Activated CD4-positive, alpha-beta T cell treated with anti-CD3 and anti-CD28 coated beads for 36 hours (primary cell): ENCODE data around the gene TBC1D32. TPM values are rescaled to one million over a fixed set of nuclear protein-coding genes. Genes with fewer than 3 reads are reported as not detected.
"Not testable (repeated sequence)": the region's sequence is repeated elsewhere in the genome, so short reads cannot be mapped to it uniquely, and the experiment has no call there.

Source experiments
- ATAC-seq: fragments of 200-7000 bp; cut with Tn5 transposase; one replicate; pipeline ENCODE4 v1.10.0; 2021; ENCODE audit warnings: mild to moderate bottlenecking, moderate library complexity
- CTCF ChIA-PET: fragments of 350-600 bp; sonication (Branson Sonifier 250); formaldehyde crosslinking; loops from one replicate; lab custom pipeline; 2021; ENCODE audit warnings: antibody characterized with exemption; lab: Charles Lee
- POLR2A ChIA-PET: fragments of 350-600 bp; sonication (Branson Sonifier 250); formaldehyde crosslinking; loops from one replicate; lab custom pipeline; 2021; ENCODE audit warnings: antibody characterized with exemption, inconsistent platforms; lab: Charles Lee
- DNase-seq: peaks from one replicate; pipeline ENCODE4 v3.0.0-alpha.2; 2020
- H3K27ac Mint-ChIP-seq: one replicate; pipeline ENCODE4 v1.8.0; 2021; ENCODE audit warnings: mixed read lengths
- H3K27me3 Mint-ChIP-seq: one replicate; pipeline ENCODE4 v1.8.0; 2021; ENCODE audit warnings: mixed read lengths
- H3K36me3 Mint-ChIP-seq: one replicate; pipeline ENCODE4 v1.8.0; 2021; ENCODE audit warnings: low read depth, mixed read lengths
- H3K4me1 Mint-ChIP-seq: one replicate; pipeline ENCODE4 v1.8.0; 2021; ENCODE audit warnings: mixed read lengths
- H3K4me3 Mint-ChIP-seq: one replicate; pipeline ENCODE4 v1.8.0; 2021; ENCODE audit warnings: mild to moderate bottlenecking, moderate library complexity, mixed read lengths
- H3K9me3 Mint-ChIP-seq: one replicate; pipeline ENCODE4 v1.8.0; 2021; ENCODE audit warnings: low read depth, mixed read lengths
- intact Hi-C, 2 experiments: fragments of 100-400 bp; cut with DNase I in 1 of 2; cut with micrococcal nuclease in 1 of 2; formaldehyde crosslinking; loops; one replicate each; pipeline versions ENCODE4 v1.14.2 to v1.15.1; 2022 to 2024; cut with DNase I, micrococcal nuclease
- total RNA-seq, 2 experiments: library from RNA; stranded (reverse); gene quantifications; one replicate each; pipeline ENCODE4 v1.2.3, GENCODE V29; 2021

TBC1D32 gene
- total RNA-seq, 2 experiments from 2014 or later, result 9.2 to 9.9 TPM

- peak overlapping the region; percentile 20 for H3K27ac Mint-ChIP-seq
- H3K27me3 Mint-ChIP-seq, result no peaks in the 10 kb centered on the region
- peaks cover 6% of the 10 kb centered on the region for H3K36me3 Mint-ChIP-seq
- ChIA-PET POLR2A (no interaction called here), CTCF (interaction anchor here (1.0 kb wide), 1 partner anchor 9 kb away, joined by 3 read pairs; no protein-coding TSS in a partner anchor)
- intact Hi-C loops, result loop anchor here (1.0 kb wide), 1 partner anchor 13 kb away; the partner anchor contains the start of gene TBC1D32 (in 2 of the 2)
- no peaks in the 10 kb centered on the region for H3K9me3 Mint-ChIP-seq
- no peak overlapping the region for H3K4me3 Mint-ChIP-seq
- H3K4me1 Mint-ChIP-seq, result peaks cover 19% of the 10 kb centered on the region
- ATAC-seq (peak; percentile 95), DNase-seq (peak; percentile 27)
These were observed 13.0 kb downstream of the TBC1D32 start for GRCh38 chr6:121321282-121321681.

GRCh38 chr6:121319603-121320002 is 14.7 kb downstream of the TBC1D32 start:
- Mint-ChIP-seq H3K9me3 (no peaks in the 10 kb centered on the region), H3K4me1 (peaks cover 19% of the 10 kb centered on the region), H3K27ac (no peak overlapping the region), H3K4me3 (no peak overlapping the region), H3K36me3 (peaks cover 6% of the 10 kb centered on the region), H3K27me3 (no peaks in the 10 kb centered on the region)
- ATAC-seq (no peak), DNase-seq (no peak)
- CTCF ChIA-PET, result interaction anchor here (0.7 to 1.5 kb wide), 4 partner anchors 10 to 518 kb away, joined by 3 to 4 read pairs (median 4); no protein-coding TSS in a partner anchor
- intact Hi-C loops, result no loop called here
- POLR2A ChIA-PET, result interaction anchor here (0.7 kb wide), 1 partner anchor 12 kb away, joined by 3 read pairs; no protein-coding TSS in a partner anchor

- peaks cover 6% of the 10 kb centered on the region for H3K36me3 Mint-ChIP-seq
- H3K4me1 Mint-ChIP-seq, result peaks cover 19% of the 10 kb centered on the region
- no peak for DNase-seq
- no peaks in the 10 kb centered on the region for H3K9me3 Mint-ChIP-seq
- H3K27ac Mint-ChIP-seq, result no peak overlapping the region
- intact Hi-C loops, result no loop called here
- no peak for ATAC-seq
- ChIA-PET POLR2A (no interaction called here), CTCF (interaction anchor here (0.6 to 1.5 kb wide), 5 partner anchors 11 to 518 kb away, joined by 3 to 4 read pairs (median 3); no protein-coding TSS in a partner anchor)
- no peak overlapping the region for H3K4me3 Mint-ChIP-seq
- no peaks in the 10 kb centered on the region for H3K27me3 Mint-ChIP-seq
These were observed 15.1 kb downstream of the TBC1D32 start for GRCh38 chr6:121319112-121319553.

- peaks cover 1% of the 10 kb centered on the region for H3K9me3 Mint-ChIP-seq
- H3K4me1 Mint-ChIP-seq, result no peaks in the 10 kb centered on the region
- H3K27me3 Mint-ChIP-seq, result no peaks in the 10 kb centered on the region
- CTCF ChIA-PET, result interaction anchor here (1.1 to 2.1 kb wide), 4 partner anchors 8 to 59 kb away, joined by 3 to 9 read pairs (median 3); no protein-coding TSS in a partner anchor
- POLR2A ChIA-PET, result no interaction called here
- no peak for ATAC-seq
- H3K4me3 Mint-ChIP-seq, result no peak overlapping the region
- intact Hi-C loops, result no loop called here
- H3K36me3 Mint-ChIP-seq, result peaks cover 7% of the 10 kb centered on the region
- no peak overlapping the region for H3K27ac Mint-ChIP-seq
- DNase-seq, result no peak
These were observed 19.7 kb downstream of the TBC1D32 start for GRCh38 chr6:121314381-121315112.

- H3K27me3 Mint-ChIP-seq, H3K9me3 Mint-ChIP-seq, ATAC-seq, H3K36me3 Mint-ChIP-seq, intact Hi-C loops, H3K4me3 Mint-ChIP-seq, H3K4me1 Mint-ChIP-seq, H3K27ac Mint-ChIP-seq, DNase-seq, CTCF ChIA-PET, POLR2A ChIA-PET: not testable (repeated sequence)
These were observed 22.5 kb downstream of the TBC1D32 start for GRCh38 chr6:121311814-121312213.

- POLR2A ChIA-PET, result no interaction called here
- Mint-ChIP-seq H3K9me3 (peaks cover 1% of the 10 kb centered on the region), H3K36me3 (peaks cover 6% of the 10 kb centered on the region), H3K4me3 (no peak overlapping the region), H3K27me3 (no peaks in the 10 kb centered on the region), H3K4me1 (no peaks in the 10 kb centered on the region), H3K27ac (no peak overlapping the region)
- DNase-seq (no peak), ATAC-seq (no peak)
- CTCF ChIA-PET, result no interaction called here
- intact Hi-C loops, result no loop called here
These were observed 23.8 kb downstream of the TBC1D32 start for GRCh38 chr6:121310495-121310894.

GRCh38 chr6:121309768-121310469 is 24.4 kb downstream of the TBC1D32 start:
- H3K4me3 Mint-ChIP-seq, result no peak overlapping the region
- peaks cover 6% of the 10 kb centered on the region for H3K36me3 Mint-ChIP-seq

GRCh38 chr6:121305957-121306607 is 28.2 kb downstream of the TBC1D32 start:
- CTCF ChIA-PET, result interaction anchor here (0.6 to 2.1 kb wide), 5 partner anchors 9 to 251 kb away, joined by 3 to 9 read pairs (median 6); no protein-coding TSS in a partner anchor
- ATAC-seq, result no peak

More at GRCh38 chr6:121309768-121310469, 24.4 kb downstream of the TBC1D32 start:
- Mint-ChIP-seq H3K27me3 (no peaks in the 10 kb centered on the region), H3K9me3 (peaks cover 1% of the 10 kb centered on the region), H3K27ac (no peak overlapping the region), H3K4me1 (no peaks in the 10 kb centered on the region)
- ChIA-PET CTCF (no interaction called here), POLR2A (no interaction called here)
- ATAC-seq, result no peak
- no peak for DNase-seq
- intact Hi-C loops, result loop anchor here in 1 of 2 experiments (5.0 kb wide), 1 partner anchor 1568 kb away; no protein-coding TSS in a partner anchor

GRCh38 chr6:121302882-121303281 is 31.4 kb downstream of the TBC1D32 start:
- Mint-ChIP-seq H3K9me3 (no peaks in the 10 kb centered on the region), H3K4me1 (peaks cover 5% of the 10 kb centered on the region), H3K27ac (no peak overlapping the region), H3K36me3 (peaks cover 15% of the 10 kb centered on the region), H3K4me3 (no peak overlapping the region), H3K27me3 (no peaks in the 10 kb centered on the region)
- ATAC-seq (peak; percentile 36), DNase-seq (no peak)
- intact Hi-C loops, result no loop called here
- ChIA-PET POLR2A (no interaction called here), CTCF (interaction anchor here (0.9 to 1.4 kb wide), 2 partner anchors 11 to 241 kb away, joined by 3 read pairs; no protein-coding TSS in a partner anchor)

More at GRCh38 chr6:121305957-121306607, 28.2 kb downstream of the TBC1D32 start:
- Mint-ChIP-seq H3K27me3 (no peaks in the 10 kb centered on the region), H3K27ac (no peak overlapping the region), H3K4me1 (peaks cover 4% of the 10 kb centered on the region), H3K36me3 (peaks cover 8% of the 10 kb centered on the region), H3K9me3 (no peaks in the 10 kb centered on the region), H3K4me3 (no peak overlapping the region)
- intact Hi-C loops, result loop anchor here (1.0 to 5.0 kb wide), 2 partner anchors 251 to 1564 kb away; no protein-coding TSS in a partner anchor
- DNase-seq, result no peak
- POLR2A ChIA-PET, result no interaction called here

GRCh38 chr6:121301156-121301555 is 33.1 kb downstream of the TBC1D32 start:
- ATAC-seq, H3K4me1 Mint-ChIP-seq, H3K27ac Mint-ChIP-seq, DNase-seq, POLR2A ChIA-PET, H3K27me3 Mint-ChIP-seq, H3K9me3 Mint-ChIP-seq, intact Hi-C loops, H3K4me3 Mint-ChIP-seq, CTCF ChIA-PET: not testable (repeated sequence)
- H3K36me3 Mint-ChIP-seq, result peaks cover 17% of the 10 kb centered on the region

- H3K4me3 Mint-ChIP-seq, result no peak overlapping the region
- intact Hi-C loops, result no loop called here
- no peaks in the 10 kb centered on the region for H3K27me3 Mint-ChIP-seq
- H3K27ac Mint-ChIP-seq, result no peak overlapping the region
- ATAC-seq (no peak), DNase-seq (no peak)
- peaks cover 2% of the 10 kb centered on the region for H3K4me1 Mint-ChIP-seq
- H3K9me3 Mint-ChIP-seq, result no peaks in the 10 kb centered on the region
- ChIA-PET CTCF (no interaction called here), POLR2A (no interaction called here)
- H3K36me3 Mint-ChIP-seq, result peaks cover 18% of the 10 kb centered on the region
These were observed 36.6 kb downstream of the TBC1D32 start for GRCh38 chr6:121297694-121298093.
